ENCODE data around the gene ARHGAP9. TPM values are rescaled to one million over a fixed set of nuclear protein-coding genes. Genes with fewer than 3 reads are reported as not detected.

Gene ARHGAP9
- total RNA-seq, 6 donors from 2014 or later, result 29.2 to 131 (median 43.7) TPM

DNA sequence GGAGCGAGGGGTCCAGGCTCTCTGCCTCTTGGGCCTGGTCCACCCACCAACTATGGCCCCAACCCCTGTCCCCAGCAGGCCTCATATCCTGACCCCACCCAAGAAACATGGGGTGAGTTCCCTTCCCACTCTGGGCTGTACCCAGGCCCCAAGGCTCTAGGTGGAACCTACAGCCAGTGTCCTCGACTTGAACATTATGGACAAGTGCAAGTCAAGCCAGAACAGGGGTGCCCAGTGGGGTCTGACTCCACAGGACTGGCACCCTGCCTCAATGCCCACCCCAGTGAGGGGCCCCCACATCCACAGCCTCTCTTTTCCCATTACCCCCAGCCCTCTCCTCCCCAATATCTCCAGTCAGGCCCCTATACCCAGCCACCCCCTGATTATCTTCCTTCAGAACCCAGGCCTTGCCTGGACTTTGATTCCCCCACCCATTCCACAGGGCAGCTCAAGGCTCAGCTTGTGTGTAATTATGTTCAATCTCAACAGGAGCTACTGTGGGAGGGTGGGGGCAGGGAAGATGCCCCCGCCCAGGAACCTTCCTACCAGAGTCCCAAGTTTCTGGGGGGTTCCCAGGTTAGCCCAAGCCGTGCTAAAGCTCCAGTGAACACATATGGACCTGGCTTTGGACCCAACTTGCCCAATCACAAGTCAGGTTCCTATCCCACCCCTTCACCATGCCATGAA lies 8.6 kb downstream of the ARHGAP9 start:
- TF ChIP-seq POLR2AphosphoS5 (IDR thresholded peaks at IDR 0.05), result no peak
- no peak for TF ChIP-seq EP300 (IDR thresholded peaks at IDR 0.05)
- no peak for TF ChIP-seq POLR2A (IDR thresholded peaks at IDR 0.05)
- TF ChIP-seq, protein P1, sequence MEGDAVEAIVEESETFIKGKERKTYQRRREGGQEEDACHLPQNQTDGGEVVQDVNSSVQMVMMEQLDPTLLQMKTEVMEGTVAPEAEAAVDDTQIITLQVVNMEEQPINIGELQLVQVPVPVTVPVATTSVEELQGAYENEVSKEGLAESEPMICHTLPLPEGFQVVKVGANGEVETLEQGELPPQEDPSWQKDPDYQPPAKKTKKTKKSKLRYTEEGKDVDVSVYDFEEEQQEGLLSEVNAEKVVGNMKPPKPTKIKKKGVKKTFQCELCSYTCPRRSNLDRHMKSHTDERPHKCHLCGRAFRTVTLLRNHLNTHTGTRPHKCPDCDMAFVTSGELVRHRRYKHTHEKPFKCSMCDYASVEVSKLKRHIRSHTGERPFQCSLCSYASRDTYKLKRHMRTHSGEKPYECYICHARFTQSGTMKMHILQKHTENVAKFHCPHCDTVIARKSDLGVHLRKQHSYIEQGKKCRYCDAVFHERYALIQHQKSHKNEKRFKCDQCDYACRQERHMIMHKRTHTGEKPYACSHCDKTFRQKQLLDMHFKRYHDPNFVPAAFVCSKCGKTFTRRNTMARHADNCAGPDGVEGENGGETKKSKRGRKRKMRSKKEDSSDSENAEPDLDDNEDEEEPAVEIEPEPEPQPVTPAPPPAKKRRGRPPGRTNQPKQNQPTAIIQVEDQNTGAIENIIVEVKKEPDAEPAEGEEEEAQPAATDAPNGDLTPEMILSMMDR (IDR thresholded peaks at IDR 0.05), result no peak
- Histone ChIP-seq H3K4me1 (peaks cover 12 to 18% (median 14%) of the 10 kb centered on the region in 4 donors), H3K9me3 (no peaks in the 10 kb centered on the region), H3K27ac (no peak overlapping the region), H3K27me3 (peaks cover 0 to 18% (median 3%) of the 10 kb centered on the region in 4 donors), H3K36me3 (peaks cover 0 to 14% (median 1%) of the 10 kb centered on the region in 4 donors), H3K4me3 (no peak overlapping the region)
- ATAC-seq (ENCODE audit: low FRiP score in 2 of 2) (peak in 1 of 2 donors; percentile 7), DNase-seq (no peak)
- WGBS, 2 donors, result 60 to 80% methylated on average over 1 to 4 of the region's 4 CpGs

- peaks cover 0 to 14% (median 1%) of the 10 kb centered on the region in 4 donors for H3K36me3 ChIP-seq
- TF ChIP-seq, protein P1 (IDR thresholded peaks at IDR 0.05), result no peak
- TF ChIP-seq EP300 (IDR thresholded peaks at IDR 0.05), result no peak
- TF ChIP-seq POLR2AphosphoS5 (IDR thresholded peaks at IDR 0.05), result no peak
- no peak for TF ChIP-seq POLR2A (IDR thresholded peaks at IDR 0.05)
- no peak overlapping the region for H3K4me3 ChIP-seq
- DNase-seq, result no peak
- peaks cover 6 to 11% (median 8%) of the 10 kb centered on the region in 4 donors for H3K4me1 ChIP-seq
- no peak for ATAC-seq (ENCODE audit: low FRiP score in 2 of 2)
- 93 to 95% methylated on average over 8 to 14 of the region's 14 CpGs for WGBS, 2 donors
- no peaks in the 10 kb centered on the region for H3K9me3 ChIP-seq
- H3K27ac ChIP-seq, result no peak overlapping the region
- H3K27me3 ChIP-seq, result peaks cover 0 to 11% (median 0%) of the 10 kb centered on the region in 4 donors
Observed at GRCh38 chr12:57470286-57470969, 9.2 kb downstream of the ARHGAP9 start.

- no peak for DNase-seq
- no peak for ATAC-seq (ENCODE audit: low FRiP score in 2 of 2)
- TF ChIP-seq, protein P1 (IDR thresholded peaks at IDR 0.05), result no peak
- TF ChIP-seq POLR2AphosphoS5 (IDR thresholded peaks at IDR 0.05) (no peak), EP300 (IDR thresholded peaks at IDR 0.05) (no peak), POLR2A (IDR thresholded peaks at IDR 0.05) (no peak)
Observed at GRCh38 chr12:57469296-57470164, 10.1 kb downstream of the ARHGAP9 start.

GRCh38 chr12:57467915-57468314 lies 11.8 kb downstream of the ARHGAP9 start:
- no peaks in the 10 kb centered on the region for H3K27me3 ChIP-seq
- peaks cover 0 to 1% (median 0%) of the 10 kb centered on the region in 4 donors for H3K4me1 ChIP-seq
- no peak for TF ChIP-seq EP300 (IDR thresholded peaks at IDR 0.05)
- TF ChIP-seq POLR2A (IDR thresholded peaks at IDR 0.05), result no peak
- TF ChIP-seq POLR2AphosphoS5 (IDR thresholded peaks at IDR 0.05), result no peak
- TF ChIP-seq, protein P1 (IDR thresholded peaks at IDR 0.05), result no peak
- no peak overlapping the region for H3K27ac ChIP-seq
- H3K4me3 ChIP-seq, result no peak overlapping the region
- ATAC-seq (ENCODE audit: low FRiP score in 2 of 2), result no peak
- no peak for DNase-seq
- H3K9me3 ChIP-seq, result no peaks in the 10 kb centered on the region
- peaks cover 0 to 14% (median 0%) of the 10 kb centered on the region in 4 donors for H3K36me3 ChIP-seq
- 79 to 85% methylated on average over 11 of the region's 11 CpGs for WGBS, 2 donors

More at GRCh38 chr12:57469296-57470164, 10.1 kb downstream of the ARHGAP9 start:
- Histone ChIP-seq H3K27ac (no peak overlapping the region), H3K36me3 (peaks cover 0 to 14% (median 0%) of the 10 kb centered on the region in 4 donors), H3K4me3 (no peak overlapping the region), H3K9me3 (no peaks in the 10 kb centered on the region), H3K4me1 (peaks cover 0 to 2% (median under 1%) of the 10 kb centered on the region in 4 donors), H3K27me3 (peaks cover 0 to 3% (median 0%) of the 10 kb centered on the region in 4 donors)
- WGBS, 2 donors, result 74 to 84% methylated on average over 10 of the region's 10 CpGs
